HG02981 (cell line): Measurements from ENCODE around the gene ZBTB7C.
A peak's percentile ranks its signal among the peaks of the same experiment; 100 is the strongest.

Source experiments
- ATAC-seq: cut with Tn5 transposase; IDR thresholded peaks from one replicate; pipeline ENCODE4 v1.9.1; 2021; ENCODE audit warnings: mild to moderate bottlenecking, moderate library complexity; ENCODE audit not compliant: unreplicated experiment

The ZBTB7C gene

DNA sequence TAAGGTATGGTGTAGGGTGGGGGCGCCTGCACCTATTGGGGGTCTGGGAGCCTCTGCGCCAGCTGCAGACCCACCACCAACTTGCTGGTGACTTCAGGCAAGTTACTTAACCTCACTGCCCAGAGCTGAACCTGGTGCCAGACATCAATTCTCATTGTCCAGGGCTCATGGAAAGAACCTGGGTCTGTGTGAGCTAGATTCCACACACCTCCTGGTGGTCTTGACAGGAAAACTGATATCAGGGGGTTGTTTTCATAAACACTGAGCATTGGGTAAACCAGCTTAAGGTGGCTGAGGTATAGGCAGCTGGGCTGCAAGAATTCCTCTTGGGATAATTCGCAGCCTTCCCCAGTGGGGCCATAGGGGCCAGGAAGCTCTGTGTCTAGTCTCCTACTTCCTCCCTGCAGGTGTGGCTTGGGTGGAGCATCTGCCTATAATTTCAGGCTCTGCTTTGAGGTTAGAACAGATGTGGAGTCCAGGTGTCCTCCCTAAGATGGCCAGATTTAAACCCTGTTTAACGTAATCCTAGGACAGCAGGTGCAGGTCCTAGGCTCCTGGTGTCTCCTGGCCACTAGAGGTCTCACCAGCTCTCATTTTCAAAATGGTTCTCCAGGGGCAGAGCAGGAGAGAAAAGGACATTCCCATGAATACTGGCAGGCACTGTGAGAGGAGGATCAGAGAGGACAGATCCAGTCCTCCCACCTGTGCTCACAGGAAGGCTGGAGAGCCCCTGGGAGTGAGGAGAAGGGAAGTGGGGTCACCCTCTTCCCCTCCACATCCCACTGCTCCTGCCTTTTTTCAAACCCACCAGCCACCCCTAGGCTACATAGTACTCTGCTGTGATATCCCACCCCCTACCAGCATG lies 378.3 kb downstream of the ZBTB7C start:
- no peak for ATAC-seq

DNA sequence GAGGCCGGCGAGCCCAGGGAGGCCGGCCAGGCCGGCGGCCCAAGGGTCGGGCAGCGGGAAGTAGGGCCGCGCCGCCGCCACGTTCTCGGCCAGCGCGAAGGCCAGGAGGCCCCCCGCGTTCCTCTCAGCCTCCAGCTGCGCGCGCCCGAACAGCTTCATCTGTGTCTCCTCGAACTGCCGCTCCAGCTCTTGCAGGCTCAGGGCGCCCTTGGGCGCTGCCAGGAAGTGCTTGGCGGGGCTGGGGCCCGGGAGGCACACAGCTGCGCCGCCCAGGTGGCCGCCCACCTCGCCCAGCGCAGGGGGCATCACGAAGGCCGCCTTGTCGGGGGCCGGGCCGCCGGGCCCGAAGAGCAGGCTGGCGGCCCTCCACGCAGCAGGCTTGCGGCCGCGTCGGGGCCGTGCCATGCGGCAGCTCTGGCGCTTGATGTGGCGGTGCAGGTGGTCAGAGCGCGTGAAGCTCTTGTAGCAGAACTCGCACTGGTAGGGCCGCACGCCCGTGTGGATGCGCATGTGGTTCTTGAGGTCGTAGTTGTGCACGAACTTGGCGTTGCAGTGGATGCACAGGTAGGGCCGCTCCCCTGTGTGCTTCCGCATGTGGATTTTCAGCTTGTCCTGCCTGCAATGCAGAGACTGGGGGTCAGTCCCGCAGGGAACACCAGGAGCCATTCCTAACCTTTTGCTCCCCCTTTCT lies 379.7 kb downstream of the ZBTB7C start:
- no peak for ATAC-seq

DNA sequence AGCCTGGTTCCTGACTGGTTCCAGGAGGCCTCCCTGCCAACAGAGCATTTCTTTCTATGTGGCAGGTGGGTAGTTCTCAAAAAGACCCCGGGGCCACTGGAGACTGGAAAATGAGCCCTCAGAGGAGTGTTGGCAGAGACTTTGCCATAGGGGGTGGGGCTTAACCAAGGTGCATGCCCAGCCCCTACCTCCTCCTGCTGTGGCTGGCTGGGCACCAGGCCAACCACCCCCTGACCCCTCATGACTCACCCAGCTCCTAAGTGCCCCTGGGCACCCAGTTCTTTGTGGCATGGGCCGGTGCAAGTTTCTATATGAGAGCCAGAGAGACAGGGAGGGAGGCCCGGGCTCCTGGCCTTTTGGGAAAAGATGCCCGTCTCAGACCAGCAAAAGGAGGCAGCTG lies 380.5 kb downstream of the ZBTB7C start:
- ATAC-seq = no peak

DNA sequence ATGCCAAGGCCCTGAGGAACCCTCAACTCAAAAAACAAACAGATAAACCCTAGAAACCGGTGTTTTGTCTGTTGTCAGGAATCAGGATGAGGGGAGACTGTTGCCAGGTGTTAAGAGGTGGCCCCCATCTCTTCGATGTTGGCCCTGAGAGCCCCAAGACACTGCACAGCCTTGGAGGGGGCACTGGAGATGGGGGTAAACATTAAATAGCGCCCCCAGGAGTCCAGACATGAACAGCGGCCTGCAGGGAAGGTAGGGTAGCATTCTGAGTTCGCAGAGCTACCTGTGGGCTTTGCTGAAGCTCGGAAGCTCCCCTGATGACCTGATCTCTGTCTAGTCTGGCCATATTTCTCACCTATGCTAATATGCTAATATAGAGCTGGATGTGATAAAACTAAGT lies 381.1 kb downstream of the ZBTB7C start:
- ATAC-seq = no peak

DNA sequence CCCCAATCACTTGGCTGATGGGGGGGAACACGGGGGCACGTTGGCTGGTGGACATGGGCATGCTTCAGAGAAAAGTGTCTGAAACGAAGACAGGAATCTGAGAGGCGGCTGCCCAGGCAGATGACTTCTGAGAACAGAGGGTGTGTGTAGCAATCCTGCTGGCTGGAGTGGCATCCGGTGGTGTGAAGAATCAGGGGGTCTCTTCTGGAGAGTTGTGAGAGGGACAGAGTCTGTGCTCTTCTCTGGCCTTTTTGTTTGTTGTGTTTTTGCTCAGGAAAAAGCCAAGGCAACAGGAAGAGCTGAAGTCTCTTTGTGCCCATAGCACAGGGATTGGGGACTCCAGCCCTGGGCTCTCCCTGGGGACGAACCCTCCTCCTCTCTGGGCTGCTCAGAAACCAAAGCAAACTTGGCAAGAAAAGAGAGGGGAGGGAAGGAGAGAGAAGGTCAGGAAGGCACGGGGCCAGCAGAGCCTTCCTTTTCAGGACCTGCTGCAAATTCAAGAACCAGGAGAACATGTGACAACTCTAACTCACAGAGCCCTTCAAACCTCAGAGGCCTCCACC lies 381.7 kb downstream of the ZBTB7C start:
- no peak for ATAC-seq

DNA sequence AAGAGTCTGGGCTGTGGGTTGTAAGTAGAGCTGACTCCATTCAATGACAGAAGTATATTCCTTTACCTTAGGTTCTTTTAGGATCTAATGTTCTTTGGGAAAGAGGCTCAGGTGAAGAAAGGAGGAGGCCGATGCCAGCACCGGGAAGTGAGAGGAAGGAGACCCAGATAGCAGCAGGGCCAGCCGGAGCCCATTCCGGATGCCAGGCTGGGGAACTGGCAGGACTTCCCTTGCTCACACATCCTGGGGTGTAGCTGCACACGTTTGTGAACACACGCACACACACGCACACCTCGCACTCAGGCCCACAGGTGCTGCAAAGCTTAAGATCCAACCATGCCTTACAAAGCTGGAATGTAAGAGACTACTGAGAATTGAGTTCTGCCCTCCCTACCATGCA lies 383.0 kb downstream of the ZBTB7C start:
- ATAC-seq = no peak

DNA sequence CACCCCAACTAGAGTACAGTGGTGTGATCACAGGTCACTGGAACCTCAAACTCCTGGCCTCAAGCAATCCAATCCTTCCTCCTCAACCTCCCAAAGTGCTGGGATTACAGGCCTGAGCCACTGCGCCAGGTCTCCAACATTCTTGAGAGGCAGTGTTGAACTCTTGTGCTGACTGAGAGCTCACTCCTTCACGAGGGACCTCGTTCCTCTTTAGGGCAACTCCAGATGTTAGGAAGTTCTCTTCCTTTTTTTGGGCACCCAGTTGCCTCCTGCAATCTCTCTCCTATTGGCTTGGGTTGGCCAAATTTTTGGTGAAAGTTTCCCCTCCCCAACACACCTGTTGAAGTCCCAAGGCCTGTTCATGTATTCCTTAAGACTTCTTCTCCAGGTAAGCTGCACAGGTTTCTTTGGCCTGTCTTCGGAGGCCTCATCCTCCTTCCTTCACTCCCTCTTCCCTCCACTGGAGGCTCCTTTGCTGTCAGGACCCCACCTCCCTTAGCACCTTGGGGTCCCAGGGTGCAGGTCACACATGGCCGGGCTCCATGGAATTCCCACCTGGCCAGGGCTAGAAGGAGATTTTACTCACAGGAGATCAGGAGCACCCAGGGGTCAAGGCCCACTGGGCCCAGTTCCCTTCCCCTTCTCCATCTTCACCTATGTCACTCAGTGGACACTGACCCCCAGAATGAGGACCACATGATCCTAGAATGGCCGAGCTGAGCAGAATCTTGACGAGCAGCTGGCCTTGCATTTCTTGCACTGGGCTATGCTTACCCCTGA lies 384.1 kb downstream of the ZBTB7C start:
- ATAC-seq = no peak

DNA sequence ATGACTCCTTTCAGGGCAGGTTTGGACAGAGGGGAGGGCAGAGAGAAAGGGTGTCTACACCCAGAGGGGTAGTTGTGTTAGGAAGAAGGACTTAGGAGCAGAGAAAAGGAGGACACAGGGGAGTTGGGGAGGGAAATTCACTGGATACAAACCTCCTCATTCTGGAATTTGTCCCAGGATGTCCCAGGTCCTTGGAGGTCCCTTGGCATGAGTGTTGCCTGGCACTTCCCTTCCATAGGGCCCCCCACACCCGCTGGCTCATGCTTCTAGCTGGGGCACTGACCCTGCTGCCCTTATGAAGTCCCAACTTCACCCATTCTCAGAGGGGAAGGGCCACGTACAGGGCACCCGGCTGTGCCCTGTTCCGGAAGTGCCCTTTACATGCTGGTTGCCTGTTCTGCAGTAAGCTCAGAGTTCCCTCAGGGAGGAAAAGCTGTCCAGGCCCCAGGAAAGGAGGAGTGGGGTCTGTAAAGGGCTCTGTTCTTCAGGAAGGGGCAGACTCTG lies 385.1 kb downstream of the ZBTB7C start:
- ATAC-seq = no peak

DNA sequence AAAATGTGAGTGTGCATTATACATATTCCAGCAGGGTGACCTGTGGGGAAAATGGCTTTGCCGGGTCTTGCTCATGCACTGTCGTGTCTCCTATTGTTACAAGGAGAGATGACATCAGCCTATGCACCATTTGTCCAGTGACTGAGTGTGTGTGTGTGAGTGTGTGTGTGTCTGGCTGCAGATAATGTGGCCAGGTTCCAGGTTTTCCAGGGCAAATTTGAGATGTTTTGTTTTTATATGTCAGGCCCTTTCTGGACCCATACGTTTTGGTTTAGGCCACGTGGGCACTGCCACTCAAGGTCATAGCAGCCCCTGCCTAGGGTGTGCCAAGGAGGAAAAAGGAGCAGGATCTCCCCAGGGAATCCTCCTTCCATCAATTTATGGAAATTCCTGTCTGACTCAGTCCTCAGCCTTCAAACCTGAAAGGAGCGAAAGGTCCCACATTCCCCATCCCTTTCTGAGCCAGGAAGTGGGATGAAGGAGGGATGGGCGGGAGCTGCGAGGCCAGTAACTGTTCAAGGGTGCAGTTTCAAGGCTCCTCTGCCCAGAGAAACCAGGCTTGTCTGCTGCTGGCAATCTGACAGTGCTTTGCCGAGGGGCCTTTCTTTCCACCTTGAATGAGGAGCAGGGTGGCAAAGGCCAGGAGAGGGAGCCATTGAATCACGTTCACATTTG lies 385.7 kb downstream of the ZBTB7C start:
- ATAC-seq = no peak

DNA sequence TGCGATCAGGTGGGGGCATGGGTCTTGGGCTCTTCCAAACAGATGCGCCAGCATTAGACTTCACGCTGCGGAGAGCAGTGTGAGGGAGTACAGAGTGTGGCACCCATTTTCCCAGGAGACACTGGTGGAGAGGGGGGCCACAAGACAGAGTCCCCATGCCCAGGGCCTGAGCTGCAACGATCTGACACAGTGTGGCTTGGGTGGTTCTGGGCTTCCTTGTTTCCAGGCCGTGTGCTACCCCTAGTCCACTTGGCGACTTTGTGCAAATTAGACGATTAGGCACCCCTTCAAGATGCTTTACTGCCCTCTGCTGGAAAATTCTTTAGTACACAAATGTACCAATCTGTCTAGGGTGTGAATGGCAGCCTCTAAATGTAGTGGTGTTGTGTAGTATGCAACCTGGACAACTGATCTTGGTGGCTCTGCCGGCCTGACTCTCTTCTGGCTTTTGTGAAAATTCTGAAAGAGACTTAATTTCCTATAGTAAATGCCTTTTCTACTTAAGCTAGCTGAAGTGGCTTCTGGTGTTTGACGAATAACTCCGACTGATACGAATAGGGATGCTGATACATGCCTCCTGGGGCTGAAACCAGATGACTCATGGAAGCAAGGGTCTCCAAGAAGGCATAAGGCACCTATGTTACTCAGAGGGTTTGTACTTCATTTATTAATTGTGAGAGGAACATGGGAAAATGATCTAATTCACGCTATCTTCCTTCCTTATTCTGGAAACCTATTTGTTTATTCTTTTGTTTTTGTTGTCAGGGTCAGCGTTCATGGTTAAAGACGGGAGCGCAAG lies 386.5 kb downstream of the ZBTB7C start:
- peak; percentile 47 for ATAC-seq

DNA sequence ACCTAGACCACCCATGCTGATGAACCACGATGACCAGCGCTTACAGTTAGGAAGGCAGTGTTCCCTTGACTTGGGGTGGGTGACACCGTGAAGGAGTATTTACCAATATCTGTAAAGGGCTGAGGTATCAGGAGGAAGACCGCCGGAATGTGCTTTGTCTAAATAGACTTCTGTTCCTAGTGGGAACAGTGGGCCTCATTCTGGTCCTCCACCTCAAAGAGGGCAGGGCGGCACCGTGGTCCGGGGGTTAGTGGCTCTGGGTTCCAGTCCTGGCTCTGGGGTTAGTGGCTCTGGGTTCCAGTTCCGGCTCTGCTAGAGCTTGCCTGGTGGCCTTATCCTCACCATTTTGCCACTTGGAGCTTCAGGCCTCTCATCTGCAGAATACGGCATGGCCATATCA lies 387.2 kb downstream of the ZBTB7C start:
- no peak for ATAC-seq

DNA sequence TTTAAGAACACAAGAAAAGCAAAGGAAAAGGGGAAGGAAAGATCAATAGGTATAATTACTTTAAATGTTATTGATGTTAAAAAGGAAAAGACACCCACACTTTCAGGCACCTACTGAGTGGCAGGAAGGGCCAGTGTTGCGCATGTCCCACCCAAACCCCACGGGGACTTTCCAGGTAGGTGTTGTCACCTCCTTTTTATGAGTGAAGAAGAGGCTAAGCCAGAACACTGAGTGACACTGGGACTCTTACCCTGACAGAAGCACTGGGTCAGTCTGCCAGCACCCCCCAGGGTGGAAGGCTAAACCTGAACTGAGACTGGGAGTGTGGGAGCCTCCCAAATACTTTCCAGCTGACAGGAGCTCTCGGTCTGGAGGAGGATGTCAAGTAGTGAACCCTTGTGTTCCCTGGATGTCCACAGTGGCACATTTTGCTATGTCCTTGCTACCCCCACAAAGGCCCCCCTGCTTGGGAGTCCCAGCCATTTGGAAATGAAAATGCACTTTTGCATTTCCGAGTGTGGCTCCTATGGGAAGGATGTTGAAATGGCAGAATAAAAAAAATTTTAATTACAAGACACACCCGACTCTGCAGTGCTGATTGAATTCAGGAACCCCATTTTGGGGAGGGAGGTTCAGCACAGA lies 387.8 kb downstream of the ZBTB7C start:
- ATAC-seq = no peak

DNA sequence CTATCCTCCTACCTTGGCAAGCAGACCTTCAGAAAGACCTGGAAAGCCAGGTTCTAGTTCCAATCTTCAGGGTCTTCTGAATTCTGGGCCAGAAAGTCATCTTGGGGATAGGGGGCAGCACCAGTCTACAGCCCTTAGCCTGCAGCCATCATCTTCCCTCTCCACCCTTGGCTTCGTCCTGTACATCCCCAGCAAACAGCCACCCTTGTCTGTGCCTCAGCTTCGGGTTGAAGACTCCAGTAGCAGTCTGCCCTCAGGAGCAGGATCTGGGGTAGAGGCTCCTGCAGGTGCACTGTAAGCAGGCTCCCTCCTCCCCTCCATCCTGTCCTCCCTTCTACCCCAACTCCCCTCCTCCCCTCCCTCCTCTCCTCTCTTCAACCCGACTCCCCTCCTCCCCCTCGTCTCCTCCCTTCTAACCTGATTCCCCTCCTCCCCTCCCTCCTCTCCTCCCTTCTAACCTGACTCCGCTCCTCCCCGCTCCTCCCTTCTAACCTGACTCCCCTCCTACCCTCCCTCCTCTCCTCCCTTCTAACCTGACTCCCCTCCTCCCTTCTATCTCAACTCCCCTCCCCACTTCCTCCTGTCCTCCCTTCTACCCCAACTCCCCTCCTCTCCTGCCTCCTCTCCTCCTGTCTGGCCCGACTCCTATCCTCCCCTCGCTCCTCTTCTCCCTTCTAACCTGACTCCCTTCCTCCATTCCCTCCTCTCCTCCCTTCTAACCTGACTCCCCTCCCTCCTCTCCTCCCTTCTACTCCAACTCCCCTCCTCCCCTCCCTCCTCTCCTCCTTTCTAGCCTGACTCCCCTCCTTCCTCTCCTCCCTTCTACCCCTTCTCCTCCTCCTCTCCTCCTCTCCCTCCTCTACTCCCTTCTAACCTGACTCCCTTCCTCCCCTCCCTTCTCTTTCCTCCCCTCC lies 388.6 kb downstream of the ZBTB7C start:
- ATAC-seq = no peak

DNA sequence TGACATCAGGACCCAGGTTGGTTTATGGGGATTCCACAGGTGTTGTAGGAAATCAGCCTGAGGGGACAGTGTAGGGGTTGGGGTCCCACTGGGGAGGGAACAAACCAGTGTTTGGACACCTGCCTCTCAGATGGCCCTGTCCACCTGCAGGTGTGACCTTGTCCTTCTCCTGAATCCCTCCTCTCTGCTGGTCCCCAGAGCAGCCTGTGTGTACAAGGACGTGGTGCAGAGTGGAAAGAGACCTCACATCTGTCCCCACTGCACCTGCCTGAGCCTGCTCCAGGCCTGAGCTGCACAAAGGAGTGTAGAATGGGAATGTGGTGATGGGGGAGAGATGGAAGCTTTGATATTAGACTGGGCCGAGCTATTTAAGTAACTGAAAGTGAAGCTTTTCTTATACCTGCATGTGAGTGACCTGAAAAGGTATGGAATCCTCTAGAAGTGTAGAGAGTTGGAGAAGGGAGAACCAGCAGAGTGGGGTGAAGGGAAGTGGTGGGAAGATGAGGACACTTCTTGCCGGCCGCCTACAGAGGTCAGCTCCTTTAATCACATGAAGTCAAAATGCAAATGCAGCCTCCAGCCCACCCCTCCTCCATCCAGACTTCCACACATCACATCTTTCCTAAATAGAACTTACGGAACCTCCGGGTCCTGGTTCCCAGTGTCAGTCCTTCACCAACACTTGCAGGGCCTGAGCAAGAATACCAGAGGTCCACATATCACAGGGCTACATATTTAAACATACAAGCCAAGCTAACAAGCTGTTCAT lies 389.4 kb downstream of the ZBTB7C start:
- no peak for ATAC-seq

DNA sequence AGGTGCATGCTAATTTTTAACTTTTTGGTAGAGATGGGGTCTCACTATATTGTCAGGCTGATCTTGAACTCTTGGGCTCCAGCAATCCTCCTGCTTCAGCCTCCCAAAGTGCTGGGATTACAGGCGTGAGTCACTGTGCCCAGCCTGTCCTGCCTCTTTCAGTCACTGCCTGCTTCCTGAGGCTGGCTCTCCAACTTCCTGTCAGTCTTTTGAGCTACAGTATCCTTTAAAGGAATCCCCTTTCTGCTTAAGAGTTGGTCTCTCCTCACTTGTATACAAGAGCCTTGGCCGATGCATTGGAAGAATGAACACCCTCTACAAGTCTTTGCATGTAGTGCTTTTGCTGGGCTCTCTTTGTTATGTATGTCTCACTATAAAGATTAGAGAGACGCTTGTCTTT lies 390.3 kb downstream of the ZBTB7C start:
- no peak for ATAC-seq

DNA sequence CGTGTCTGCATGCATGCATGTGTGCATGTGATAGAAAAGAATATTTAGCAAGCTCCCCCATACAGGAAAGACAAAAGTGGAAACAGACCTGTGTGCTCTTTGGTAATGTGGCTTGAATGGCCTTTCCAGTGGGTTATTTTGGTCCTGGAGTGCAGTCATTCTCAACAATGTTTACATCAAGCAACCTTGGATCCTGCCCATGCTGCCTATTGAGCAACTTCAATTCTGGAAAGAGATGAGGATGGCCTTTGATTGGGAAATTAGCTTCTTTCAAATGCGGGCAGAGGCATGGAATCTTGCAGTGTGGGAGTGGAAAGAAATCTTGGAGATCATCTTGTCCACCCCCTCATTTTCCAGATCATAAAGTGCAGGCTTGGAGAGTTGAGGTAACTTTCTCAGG lies 391.5 kb downstream of the ZBTB7C start:
- no peak for ATAC-seq

DNA sequence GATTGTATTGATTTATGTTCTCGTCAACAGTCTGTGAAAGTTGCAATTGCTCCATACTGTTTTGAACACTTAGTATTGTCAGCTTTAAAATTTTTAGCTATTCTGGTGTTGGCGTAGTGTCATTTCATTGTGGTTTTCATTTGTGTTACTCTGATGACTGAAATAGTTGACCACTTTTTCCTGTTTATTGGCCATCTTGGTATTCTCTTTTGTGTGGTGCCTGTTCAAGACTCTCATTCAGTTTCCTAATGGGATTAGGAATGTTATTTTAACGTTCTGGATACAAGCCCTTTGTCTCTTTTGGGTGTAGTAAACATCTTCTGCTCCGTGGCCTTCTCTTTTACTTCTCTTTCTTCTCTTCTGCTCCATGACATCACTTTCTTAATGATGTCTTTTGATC lies 396.0 kb downstream of the ZBTB7C start:
- no peak for ATAC-seq
